HG02870 (cell line): ENCODE results near the gene SPEF2.
"Not testable (repeated sequence)": the region's sequence is repeated elsewhere in the genome, so short reads cannot be mapped to it uniquely, and the experiment has no call there.

Experiments used
- ATAC-seq: cut with Tn5 transposase; IDR thresholded peaks from one replicate; pipeline ENCODE4 v1.9.1; 2021; ENCODE audit warnings: mild to moderate bottlenecking, moderate library complexity; ENCODE audit not compliant: unreplicated experiment

SPEF2 gene

DNA sequence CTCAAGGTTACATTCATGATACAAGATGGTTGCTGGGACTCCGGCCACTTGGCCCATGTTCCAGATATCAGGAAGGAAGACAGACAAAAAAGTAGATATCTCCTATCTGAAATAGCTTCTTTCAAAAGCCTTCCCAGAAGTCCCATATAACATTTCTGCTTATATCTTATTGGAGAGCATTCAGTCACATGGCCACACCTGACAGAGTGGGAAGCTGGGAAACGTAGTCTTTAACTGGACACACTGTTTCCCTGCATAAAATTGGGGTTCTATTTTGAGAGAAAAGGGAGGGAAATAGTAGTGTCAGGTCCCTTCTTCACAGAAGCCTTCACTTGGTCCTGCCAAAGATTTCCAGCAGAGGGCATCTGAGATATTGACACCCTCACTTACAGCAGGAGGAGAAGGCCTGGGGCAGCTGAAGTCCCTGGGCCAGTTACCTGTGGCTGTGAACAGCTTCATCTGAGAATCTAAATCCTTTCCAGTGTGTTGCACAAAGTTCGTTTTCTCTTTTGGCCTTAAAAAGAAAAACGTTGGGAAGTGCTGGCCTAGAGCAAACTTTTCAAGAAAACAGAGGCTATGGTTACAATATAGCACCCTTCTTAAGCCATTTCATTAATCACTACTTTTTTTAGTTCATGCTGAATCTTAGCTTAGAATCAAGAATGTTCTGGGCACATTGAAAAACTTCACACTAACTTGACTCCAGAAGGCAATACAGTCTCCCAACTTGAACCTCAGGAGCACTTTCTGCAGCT is 33.5 kb downstream of the SPEF2 start:
- no peak for ATAC-seq

DNA sequence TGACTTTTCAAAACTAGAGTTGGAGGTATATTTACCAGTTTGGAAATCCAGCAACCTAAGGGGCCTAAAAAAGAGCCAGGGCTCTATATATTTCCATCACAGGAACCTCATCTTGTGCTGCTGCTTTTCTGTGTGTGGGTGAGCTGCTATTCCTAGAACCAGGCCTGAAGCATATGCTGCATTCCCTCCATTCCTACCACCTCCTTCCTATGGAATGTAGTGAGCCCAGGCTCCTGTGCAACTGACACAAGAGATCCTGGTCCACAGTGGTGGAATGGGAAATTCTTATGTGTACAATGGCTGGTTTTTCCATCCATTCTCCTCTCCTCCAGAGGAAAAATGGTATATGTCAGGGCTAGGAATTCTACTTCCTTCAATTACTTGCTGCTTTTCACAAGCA is 39.1 kb downstream of the SPEF2 start:
- no peak for ATAC-seq

DNA sequence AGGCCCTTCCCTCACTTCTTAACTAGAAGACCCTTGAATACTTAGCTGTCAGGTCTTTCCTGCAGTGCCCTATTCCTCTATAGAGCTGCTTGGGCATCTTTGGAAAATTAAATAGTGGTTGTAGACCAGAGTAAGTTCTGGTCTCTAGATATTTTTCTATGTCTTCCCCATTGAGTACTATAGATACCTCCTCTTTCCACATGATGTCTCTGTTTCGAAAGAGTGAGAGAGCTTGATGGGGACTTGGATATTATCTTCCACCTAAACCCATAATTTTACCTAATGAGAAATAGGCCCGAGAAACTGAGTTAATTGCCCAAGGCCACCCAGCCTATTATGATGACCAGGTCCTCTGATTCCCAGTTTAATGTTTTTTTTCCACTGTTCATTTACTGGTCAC is 40.2 kb downstream of the SPEF2 start:
- no peak for ATAC-seq

DNA sequence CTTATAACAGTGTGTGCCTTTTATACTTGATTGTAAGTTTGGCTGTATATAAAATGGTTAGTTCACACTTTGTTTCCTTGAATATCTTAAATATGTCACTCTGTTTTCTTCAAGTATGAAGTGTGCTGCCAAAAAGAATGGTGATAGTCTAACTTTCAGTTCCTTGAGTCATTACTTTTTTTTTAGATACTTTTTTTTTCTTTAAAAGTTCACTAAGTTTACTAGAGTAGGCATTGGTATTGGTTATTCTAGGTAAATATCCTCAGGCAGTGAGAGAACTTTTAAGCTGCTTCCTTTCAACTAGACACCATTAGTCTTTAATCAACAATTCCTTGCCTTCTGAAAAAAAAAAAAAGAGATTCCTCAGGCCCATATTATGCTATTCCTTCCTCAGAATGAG is 41.9 kb downstream of the SPEF2 start:
- ATAC-seq: no peak

DNA sequence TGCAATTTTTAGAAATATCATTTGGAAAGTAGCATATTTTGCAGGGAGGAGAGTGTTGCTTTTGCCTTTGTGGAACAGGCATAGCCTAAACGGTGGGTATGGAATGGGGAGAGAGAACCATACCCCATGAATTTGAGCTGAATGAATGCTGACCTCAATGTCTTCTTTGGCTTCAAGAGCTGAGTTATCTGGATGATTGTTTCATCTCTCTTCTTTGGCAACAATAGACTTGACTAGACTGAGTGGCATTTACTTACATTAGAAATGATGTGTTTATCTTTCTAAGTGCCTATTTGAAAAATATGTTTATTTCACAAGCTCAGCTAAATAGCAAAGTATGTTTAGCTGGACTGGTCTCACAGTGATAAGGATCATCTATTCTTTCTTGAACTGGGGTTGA is 42.8 kb downstream of the SPEF2 start:
- ATAC-seq: no peak

DNA sequence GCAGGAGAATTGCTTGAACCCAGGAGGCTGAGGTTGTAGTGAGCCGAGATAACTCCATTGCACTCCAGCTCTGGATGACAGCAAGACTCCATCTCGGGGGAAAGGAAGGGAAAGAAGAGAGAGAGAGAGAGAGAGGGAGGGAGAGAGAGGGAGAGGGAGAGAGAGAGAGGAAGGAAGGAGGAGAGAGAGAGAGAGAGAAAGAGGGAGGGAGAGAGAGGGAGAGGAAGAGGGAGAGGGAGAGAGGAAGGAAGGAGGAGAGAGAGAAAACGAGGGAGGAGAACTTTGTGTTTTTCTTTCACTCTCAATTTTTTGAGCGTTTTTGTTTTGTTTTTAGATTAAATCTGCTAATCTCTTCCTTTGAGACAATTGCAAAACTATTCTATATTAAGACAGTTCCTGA is 46.9 kb downstream of the SPEF2 start:
- ATAC-seq: no peak

DNA sequence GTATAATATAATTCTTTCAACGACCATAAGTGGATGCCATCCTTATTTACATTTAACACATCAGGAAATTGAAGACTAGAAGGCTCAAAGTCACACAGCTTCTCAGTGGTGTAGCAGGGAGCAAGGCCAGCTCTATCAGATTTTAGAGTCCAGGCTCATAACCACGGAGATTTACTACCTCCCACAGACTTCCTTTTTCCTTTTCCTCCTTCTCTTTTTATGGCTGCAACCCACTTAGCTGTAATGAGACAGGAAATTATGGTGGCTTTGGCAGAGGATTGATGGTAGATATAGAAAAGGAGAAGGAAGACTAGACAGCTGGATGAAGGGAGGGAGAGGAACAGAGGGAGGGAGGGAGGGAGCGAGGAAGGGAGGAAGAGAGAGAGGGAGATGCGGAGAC is 47.4 kb downstream of the SPEF2 start:
- ATAC-seq: no peak

DNA sequence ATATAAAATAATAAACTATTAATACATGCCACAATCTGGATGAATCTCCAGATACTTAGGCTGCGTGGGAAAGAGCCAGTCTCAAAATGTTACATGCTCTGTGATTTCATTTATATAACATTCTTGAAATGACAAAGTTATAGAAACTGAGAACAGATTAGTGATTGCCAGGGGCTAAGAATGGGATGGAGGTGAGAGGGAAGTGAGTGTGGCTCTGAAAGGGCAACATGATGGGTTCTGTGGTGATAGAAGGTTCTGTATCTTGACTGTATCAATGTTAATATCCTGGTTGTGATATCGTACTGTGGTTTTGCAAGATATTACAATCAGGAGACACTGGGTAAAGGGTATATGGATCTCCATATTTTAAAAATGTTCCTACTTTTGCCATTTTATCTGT is 50.7 kb downstream of the SPEF2 start:
- ATAC-seq: no peak

DNA sequence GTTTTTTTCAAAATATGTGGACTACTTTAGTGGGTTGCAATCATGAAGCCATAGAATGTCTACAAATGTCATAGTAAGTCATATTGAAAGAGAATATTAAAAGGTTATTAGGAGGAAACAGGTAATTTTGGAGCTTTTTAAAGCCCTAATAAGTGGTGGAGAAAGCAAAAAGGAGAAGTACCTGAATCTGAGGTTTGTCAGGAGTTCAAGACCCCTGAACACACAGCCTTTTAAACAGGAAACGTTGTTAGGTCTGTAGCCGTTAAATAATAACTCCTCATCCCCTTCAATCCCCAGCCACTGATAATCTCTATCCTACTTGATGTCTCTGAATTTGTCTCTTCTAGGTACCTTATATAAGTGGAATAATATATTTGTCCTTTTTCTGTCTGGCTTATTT is 51.1 kb downstream of the SPEF2 start:
- ATAC-seq: no peak

DNA sequence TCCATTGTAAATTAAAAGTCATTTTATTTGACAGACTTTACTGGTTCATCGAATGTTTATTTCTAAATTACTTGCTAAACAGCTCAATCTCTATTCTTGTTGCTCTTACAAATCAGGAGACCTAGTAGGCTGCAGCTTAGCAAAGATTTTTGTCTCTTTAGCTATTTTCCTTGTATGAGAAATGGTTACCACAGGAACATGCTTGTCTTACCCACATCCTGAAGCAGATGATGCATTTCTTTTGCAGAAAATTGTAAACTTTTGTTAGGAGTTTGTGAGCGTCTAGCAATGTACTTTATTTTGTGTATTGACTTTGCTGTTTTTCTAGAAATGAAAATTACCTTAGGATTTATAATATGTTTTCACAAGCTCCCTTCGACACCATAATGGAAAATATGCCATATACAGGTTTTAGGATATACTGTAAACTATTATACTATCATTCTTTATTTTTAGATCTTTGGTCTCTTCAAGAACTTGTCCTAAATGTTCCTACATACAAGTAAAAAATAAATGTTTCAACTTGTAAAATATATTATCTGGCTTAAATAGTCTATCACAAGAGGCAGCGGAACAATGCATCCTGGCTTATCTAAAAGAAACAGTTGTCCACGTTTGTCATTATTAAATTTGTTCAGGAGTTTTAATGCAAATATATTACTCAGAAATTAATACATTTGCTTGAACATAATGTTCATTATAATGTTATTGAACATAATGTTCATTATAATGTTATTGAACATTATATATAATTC is 54.1 kb downstream of the SPEF2 start:
- no peak for ATAC-seq

DNA sequence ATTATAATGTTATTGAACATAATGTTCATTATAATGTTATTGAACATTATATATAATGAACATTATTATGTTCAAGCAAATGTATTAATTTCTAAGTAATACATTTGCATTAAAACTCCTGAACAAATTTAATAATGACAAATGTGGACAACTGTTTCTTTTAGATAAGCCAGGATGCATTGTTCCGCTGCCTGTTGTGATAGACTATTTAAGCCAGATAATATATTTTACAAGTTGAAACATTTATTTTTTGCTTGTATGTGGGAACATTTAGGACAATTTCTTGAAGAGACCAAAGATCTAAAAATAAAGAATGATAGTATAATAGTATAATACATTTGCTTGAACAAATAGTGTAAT is 54.6 kb downstream of the SPEF2 start:
- ATAC-seq: not testable (repeated sequence)

DNA sequence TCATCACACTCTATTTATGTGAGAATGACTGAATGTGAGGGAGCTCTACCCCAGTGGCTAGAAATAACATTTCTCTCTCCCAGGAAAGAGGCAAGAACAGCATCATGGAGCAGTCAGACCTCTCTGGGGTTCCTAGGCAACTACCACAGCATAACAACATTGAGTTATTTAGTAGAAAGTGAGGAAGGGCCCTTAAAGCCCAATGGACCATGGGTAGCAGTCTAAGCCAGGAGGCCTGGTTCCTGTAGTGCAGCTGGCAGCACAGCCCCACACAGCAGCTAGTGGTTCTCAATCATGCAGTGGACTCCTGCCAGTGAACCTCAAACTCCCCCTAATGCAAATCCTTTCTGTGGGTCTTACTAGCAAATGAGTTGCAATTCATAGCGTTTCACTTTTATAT is 55.3 kb downstream of the SPEF2 start:
- no peak for ATAC-seq

DNA sequence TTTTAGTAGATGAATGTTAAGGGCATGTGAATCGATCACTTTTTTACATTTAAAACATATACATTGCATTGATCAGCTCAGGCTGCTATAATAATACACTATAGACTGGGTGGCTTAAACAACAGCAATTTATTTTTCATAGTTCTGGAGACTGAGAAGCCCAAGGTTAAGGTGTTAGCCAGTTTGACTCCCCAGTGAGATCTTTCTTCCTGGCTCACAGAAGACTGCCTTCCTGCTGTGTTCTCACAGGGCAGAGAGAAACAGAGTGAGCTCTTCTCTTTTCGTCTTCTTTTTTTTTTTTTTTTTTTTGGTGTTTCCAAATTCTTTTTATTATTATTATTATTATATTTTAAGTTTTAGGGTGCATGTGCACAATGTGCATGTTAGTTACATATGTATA is 56.4 kb downstream of the SPEF2 start:
- ATAC-seq: no peak

DNA sequence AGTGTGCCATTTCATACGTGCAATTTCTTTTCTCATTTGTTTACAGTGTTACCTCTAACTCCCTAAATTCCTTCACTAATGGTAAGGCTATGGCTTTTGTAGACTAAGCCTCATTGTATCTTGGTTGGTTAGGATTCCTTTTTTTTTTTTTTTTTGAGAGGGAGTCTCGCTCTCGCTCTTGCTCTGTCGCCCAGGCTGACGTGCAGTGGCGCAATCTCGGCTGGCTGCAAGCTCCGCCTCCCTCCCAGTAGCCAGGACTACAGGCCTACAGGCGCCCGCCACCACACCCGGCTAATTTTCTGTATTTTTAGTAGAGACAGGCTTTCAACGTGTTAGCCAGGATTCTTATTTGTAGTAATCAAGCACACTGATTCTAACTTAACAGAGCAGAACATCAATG is 57.7 kb downstream of the SPEF2 start:
- no peak for ATAC-seq

DNA sequence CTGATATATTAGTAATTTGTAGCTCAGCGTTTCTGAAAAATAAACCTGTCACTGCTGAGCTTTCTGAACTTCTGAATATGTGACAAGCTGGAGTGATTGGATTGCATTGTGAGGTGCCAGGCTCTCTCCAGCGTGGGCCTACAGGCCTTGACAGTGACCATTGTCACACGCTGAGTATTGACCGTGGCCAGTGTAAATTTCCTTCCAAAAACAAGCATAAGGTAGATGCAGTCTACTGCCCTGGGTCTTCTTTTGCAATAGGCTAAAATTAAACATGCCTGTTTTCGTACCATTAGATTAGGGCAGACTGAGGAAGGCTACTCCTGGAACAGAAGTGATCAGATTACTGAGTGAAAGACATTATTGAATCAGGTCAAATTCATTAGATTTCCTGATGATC is 60.2 kb downstream of the SPEF2 start:
- ATAC-seq: no peak

DNA sequence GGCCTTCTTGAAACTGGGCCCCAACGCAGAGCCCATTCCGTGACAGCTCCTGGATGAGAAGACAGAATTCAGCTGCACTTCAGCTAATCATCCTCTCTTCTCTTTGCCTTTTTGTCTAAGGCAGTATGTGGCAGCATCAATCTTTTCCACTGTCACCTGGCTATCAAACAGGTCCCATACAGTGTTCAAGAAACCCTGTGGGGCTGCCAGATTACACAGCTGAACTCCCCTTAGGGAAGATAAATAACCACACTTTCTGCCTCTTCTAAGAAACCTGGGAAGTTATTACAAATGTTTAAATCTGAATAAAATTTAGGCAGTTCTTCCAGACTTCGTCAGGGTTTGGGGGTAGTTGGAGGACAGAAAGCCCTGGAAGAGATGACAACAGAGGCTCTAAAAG is 61.0 kb downstream of the SPEF2 start:
- no peak for ATAC-seq

DNA sequence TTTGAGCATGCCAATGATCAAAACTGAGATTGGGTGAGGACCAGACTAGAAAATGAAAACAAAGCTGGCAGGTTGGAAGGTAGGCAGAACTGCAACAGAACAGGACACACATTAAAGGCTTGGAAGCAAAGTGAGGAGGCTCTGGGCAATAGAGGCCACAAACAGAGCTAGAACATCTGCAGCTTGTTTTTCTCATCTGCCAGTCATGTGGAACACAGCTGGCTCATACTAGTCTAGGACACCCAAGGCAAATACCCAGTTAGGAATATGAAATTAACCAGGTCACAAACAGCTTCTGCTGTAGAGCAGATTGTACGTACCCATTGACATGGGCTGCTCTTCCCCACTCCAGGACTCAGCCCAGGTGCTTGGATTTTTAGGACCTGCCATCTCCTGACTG is 61.7 kb downstream of the SPEF2 start:
- ATAC-seq: no peak

DNA sequence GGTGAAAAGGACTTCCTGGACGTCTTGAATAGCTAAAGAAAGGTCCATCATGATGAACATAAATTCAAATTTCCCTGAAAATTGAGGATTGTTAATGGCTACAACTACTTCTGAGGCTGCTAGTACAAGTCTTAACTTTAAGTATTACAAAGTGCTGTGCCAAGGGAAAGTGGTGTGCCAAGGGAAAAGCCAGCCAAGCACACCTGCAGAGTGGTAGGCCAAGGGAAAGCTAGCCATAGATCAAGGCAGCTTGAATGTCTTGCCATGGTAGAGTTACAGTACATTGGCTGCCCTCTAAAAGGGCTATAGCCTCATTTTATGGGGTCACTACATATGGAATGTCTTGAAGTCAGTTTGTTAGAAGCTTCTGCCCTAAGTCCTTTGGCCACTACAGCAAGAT is 64.2 kb downstream of the SPEF2 start:
- ATAC-seq: no peak

DNA sequence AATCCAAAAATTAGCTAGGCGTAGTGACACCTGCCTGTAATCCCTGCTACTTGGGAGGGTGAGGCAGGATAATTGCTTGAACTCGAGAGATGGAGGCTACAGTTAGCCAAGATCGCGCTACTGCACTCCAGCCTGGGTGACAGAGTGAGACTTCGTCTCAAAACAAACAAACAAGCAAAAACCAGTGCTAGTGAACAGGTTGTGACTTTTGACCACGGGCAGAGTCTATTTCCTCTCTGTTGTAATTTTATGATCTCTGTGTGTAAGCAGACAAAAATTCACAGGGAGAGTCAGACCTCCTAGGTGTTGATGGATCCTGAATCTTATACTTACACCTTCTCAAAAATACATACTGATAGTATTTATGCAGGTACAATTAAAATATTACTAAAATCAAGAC is 65.8 kb downstream of the SPEF2 start:
- no peak for ATAC-seq

DNA sequence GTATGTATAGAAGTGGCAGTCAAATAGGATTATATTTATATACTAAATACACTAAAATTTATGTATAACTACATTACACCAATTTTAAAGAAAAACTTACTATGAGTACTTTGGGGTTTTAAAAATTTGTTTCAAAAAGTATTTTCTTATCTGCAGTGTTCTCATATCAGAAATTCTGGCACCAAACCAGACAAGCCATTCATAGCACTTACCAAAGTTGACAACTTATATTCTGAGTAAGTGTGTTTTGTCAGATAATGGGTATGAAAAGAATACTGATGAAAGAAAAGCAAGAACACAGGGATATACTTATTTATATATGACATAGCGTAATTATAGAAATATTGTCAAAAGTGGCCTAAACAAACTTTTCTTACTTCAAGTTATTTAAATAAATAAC is 67.5 kb downstream of the SPEF2 start:
- ATAC-seq: no peak

DNA sequence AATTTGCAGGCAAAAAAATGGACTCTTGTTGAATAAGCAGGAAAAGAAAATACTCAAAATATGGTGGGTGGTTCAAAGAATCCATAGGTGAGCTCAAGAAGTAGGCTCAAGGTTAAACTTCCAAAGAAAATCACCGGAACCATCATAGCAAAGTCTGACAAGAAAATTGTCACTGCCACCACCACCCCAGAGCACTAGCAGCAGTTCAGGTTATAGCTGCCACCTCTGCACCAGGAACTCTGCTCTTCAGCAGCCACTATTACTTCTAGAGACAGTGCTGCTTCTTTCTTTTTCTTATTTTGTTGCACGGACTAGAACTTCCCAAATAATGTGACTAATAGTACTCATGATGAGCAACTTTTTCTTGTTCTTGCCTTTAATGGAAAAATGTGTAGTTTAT is 70.3 kb downstream of the SPEF2 start:
- ATAC-seq: no peak

DNA sequence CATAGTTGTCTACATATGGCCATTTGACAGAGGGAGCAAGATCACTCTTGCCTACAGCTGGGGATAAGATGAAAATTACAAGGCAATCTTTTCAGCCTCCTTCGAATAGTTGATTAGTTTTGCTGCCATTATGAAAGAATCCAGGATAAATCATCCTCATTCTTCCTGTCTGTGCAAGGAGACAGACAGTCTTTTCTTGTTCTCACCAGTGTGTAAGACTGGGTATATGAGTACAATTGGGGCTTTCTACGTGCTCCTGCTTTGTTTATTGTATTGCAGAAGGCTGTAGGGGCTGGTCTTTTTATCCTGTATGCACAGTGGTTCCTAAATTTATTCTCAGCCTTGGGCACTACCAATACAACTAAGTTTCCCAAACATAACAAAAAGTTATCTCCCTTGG is 76.8 kb downstream of the SPEF2 start:
- no peak for ATAC-seq
